ENCODE measurements around the gene CAPZA2.
"Not testable (repeated sequence)": the region's sequence is repeated elsewhere in the genome, so short reads cannot be mapped to it uniquely, and the experiment has no call there.

Gene CAPZA2

DNA sequence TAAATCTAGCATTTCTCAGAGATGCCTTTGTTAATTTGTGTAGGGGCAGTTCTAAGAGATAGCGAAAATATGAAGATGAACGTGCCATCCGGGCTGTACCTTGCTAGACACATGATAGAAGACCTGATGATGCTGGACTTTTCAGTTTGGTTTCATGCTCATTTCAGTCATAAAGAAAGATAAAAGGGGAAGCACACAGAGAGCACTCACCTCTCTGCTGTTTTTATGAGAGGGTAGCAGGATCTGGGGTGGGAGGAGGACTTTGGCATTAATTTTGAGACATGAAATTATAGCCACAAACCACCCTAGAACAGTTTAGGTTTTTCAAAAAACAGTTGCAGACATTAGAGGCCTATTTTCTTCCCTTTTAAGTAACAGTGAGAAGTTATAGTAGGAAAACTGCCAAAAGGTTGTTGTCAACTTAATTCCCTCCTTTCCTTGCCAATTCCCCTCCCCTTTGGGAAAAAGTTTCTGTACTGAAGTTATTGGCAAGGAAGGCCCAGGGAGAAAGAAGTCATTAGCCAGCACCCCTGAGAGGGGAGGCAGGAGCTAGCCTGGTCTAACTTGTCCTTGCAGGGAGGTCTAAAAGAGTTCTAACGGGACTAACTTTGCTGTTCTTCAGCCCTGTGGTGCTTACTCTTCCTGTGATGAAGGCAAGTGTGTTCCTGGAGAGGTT, 93.6 kb downstream of the CAPZA2 start:
- DNase-seq, result no peak

DNA sequence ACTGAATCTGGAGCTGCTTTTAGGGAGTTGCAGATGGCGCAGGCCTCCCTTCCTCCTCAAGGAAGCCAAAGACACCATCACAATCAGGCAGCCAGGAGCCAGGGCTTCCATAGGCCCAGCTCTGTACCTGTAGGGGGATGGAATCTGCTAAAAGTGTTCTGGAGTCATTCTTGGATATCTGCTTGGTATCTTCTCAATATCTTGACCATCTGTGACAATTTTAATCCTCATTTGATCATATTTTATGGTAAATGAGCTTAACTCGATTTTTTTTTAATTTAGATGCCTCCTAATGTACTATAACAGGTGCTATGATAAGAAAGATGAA, 94.1 kb downstream of the CAPZA2 start:
- DNase-seq, result no peak

DNA sequence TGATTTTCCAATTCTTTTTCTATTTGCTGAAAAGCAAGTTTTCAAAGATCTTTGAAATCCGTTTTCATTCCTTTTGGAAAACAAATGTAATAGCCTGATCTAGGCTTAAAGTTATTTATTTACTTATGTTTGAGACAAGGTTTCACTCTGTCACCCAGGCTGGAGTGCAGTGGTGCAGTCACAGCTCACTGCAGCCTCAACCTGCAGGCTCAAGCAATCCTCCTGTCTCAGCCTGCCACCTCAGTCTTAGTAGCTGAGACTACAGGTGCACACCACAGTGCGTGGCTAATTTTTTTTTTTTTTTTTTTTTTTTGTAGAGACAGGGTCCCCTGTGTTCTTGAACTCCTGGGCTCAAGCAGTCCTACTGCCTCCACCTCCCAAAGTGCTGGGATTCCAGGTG, 95.5 kb downstream of the CAPZA2 start:
- no peak for DNase-seq

DNA sequence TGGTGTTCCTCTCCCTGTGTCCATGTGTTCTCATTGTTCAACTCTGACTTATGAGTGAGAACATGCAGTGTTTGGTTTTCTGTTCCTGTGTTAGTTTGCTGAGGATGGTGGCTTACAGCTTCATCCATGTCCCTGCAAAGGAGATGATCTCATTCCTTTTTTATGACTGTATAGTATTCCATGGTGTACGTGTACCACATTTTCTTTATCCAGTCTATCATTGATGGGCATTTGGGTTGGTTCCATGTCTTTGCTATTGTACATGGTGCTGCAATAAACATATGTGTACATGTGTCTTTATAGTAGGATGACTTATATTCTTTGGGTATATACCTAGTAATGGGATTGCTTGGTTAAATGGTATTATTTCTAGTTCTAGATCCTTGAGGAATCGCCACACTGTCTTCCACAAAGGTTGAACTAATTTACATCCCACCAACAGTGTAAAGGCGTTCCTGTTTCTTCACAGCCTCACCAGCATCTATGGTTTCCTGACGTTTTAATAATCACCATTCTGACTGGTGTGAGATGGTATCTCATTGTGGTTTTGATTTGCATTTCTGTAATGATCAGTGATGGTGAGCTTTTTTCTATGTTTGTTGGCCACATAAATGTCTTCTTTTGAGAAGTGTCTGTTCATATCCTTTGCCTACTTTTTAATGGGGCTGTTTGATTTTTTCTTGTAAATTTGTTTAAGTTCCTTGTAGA, 99.7 kb downstream of the CAPZA2 start:
- not testable (repeated sequence) for DNase-seq

DNA sequence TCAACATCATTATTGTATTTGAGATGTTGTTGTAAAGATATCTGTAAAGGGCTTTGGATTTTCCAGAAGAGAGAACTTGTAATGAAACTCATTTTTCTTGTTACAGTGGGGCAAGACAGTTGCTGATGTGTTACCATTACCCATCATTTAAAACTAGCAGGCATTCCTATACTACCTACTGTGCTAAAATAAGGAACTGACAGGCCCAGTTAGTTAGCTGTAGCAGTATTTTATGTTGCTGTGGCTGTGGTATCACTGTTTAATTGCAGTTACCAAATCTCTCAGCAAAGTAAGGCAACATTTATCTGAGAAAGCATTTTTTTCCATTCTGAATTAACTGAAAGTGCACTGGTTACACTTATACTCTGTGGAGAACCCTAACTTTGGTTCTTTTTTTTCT, 100.8 kb downstream of the CAPZA2 start:
- no peak for DNase-seq

DNA sequence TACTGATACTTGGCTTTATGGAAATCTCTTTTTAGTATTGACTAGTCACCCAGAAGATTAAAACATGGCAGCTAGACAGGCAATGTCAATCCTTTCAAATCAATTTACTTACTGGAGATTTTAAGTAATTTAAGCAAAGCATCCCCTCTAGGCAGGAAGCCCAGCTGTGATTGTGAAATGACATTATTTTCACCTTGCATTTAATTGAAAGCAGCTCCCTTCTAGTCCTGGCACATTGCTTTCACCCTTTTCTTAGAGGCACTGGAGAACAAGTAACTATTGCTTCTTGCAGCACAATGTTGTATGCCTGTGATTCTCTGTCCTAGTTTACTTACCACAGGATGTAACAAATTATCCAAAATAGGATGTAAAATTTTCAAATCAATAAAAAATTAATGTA, 104.2 kb downstream of the CAPZA2 start:
- no peak for DNase-seq

DNA sequence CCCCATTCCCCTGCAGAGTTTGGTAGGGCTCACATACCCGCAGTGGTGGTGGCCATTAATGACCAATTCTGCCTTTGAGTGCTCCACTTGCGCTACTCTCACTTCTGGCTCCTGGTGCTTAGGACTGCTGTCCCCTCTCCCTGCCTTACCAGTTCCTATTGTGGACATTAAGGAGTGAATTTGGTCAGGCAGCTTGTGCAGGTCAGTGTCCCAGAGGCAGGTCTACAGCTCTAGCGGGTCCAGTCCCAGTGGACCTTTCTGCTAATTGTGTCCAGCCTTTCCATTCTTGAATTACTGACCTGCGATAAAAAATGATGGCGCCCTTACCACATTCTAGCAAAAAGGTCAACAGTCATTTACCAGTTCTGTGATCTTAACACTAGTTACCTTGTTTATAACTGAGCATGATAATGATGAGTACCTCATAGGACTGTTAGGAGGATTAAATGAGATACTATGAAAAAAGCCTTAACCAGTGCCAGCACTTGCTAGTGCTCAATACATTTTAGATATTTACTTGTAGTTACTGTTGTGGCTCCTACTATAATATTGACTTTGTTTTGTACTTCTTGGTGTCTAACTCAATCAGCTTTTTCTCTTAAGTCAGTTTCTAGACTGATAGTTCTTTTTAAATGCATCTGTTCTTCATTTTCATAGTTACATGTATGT, 105.0 kb downstream of the CAPZA2 start:
- no peak for DNase-seq

DNA sequence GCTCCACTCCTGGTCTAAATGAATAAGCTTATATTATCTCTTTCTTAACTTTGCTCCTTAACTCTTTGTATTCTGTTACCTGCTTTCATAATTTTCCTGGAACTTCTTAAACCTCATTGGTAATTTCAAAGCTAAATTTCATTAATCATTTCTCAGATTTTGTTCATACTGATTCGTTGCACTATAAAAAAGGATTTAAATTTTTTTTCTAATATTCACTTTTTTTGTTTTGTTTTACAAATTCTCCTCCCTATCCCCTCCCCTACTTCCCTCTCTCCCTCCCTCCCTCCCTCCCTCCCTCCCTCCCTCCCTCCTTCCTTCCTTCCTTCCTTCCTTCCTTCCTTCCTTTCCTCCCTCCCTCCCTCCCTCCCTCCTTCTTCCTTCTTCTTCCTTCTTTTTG, 105.6 kb downstream of the CAPZA2 start:
- no peak for DNase-seq

DNA sequence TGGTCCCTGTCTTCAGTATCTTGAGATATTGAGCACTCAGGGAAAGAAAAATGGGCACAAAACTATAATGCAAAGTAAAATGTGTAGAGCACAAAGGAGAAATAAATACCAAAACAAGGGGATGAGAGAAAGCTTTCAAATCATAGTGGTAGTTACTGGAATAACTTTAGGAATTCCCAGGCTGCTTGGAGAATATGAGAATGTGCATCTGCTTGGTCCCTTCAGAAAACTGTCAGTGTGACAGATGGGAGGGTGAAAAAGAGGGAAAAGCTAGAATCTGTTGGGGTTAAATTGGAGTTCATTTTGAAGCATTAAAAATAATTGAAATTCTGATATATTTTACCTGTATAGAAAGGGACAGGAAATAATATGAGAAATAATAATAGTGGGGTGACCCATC, 106.2 kb downstream of the CAPZA2 start:
- no peak for DNase-seq

DNA sequence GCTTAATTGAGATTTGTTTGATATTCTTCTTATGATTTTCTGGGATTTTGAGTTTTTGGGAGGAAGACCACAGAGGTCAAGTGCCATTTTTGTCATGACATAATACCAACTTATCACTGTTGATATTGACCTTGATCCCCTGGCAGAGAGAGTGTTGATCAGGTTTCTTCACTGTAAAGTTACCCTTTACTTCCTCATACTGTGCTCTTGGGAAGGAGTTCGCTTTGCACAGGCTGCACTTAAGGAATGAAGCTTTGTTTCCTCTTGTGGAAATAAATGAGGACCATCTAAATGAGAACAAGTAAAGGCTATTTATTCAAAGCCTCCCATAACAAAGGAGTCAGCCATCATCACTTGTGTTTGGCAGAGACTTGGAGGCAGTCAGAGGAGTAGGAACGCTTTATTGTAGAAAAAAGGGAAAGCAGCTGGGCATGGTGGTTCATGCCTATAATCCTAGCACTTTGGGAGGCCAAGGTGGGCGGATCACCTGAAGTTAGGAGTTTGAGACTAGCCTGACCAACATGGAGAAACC, 107.0 kb downstream of the CAPZA2 start:
- no peak for DNase-seq

DNA sequence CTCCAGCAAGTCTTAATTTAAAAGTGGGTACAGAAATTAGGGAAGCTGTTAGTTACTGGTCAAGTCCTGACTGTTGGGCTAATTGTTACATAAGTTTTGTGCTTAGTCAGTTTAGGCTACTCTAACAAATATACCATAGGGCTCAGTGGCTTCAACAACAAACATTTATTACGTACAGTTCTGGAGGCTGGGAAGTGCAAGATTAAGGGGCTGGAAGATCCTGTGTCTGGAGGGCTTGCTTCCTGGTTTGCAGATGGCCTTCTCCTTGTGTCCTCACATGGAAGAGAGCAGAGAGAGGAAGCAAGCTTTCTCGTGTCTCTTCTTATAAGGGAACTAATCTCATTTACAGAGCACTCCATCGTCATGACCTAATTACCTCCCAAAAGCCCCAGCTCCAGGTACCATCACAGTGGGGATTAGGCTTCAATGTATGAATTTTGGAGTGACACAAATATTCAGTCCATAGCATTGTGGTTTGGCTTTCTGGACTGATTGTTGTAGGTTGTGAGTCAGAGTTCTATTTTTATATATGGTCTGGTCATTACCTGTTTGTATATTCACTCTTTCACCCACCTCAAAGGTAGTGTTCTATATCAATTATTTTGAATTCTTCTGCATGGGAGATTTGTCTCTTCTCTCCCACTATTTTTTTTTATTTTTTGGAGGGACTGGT, 108.0 kb downstream of the CAPZA2 start:
- no peak for DNase-seq

DNA sequence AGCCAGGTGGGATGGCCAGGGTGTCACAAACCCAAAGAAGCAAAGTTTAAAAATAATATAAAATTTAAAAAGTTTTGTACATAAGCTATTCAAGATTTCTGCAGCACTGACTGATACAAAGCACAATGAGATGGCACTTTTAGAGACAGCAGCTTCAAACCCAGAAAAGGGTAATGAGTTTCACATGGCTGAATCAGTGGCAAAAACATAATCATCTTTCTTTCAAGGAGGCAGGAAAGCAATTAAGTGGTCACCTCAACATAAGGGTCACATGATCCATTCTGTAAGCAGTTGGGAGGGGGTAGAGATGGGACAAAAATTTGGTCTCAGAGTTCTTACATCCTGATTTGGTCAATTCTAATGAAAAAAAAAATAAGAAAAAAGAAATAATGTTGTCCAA, 108.8 kb downstream of the CAPZA2 start:
- DNase-seq, result not testable (repeated sequence)
